ENCODE measurements around the gene PHOX2A.

The PHOX2A gene

DNA sequence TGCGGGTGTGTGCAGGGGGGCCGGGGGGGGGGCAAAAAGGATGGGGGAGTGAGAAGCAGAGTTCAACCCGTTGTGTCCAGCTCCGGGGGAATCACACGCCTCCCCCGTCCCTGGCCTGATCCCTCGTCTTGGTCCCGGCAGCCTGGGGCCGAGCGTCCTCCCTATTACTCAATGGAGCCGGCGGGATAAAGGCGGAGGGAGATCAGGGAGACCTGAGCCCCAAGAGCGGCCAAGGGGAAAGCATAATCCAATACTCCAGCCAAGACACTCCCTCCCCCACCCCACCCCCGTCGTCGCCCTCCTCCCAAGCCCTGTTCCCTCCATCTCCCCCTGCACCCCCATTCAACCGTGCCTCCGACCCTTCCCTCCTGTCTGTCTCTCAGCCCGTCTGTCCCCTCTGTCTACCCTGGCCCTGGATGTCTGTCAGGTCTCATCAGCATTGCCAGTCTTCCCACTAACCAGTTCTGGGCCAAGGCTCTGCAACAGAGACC is 2.6 kb downstream of the PHOX2A start:
- TF ChIP-seq, protein P1, sequence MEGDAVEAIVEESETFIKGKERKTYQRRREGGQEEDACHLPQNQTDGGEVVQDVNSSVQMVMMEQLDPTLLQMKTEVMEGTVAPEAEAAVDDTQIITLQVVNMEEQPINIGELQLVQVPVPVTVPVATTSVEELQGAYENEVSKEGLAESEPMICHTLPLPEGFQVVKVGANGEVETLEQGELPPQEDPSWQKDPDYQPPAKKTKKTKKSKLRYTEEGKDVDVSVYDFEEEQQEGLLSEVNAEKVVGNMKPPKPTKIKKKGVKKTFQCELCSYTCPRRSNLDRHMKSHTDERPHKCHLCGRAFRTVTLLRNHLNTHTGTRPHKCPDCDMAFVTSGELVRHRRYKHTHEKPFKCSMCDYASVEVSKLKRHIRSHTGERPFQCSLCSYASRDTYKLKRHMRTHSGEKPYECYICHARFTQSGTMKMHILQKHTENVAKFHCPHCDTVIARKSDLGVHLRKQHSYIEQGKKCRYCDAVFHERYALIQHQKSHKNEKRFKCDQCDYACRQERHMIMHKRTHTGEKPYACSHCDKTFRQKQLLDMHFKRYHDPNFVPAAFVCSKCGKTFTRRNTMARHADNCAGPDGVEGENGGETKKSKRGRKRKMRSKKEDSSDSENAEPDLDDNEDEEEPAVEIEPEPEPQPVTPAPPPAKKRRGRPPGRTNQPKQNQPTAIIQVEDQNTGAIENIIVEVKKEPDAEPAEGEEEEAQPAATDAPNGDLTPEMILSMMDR (IDR thresholded peaks at IDR 0.05; ENCODE audit: poor library complexity, severe bottlenecking), result no peak
- no peak overlapping the region for H3K27ac ChIP-seq (ENCODE audit: poor library complexity, severe bottlenecking)
- no peak overlapping the region for H3K4me3 ChIP-seq (ENCODE audit: severe bottlenecking)
- H3K4me1 ChIP-seq (ENCODE audit: insufficient read depth, poor library complexity, severe bottlenecking), result no peaks in the 10 kb centered on the region
- DNase-seq (ENCODE audit: low spot score) (no peak), ATAC-seq (ENCODE audit: low read depth) (no peak)
- no peaks in the 10 kb centered on the region for H3K9me3 ChIP-seq (ENCODE audit: severe bottlenecking)
- peaks cover 46% of the 10 kb centered on the region for H3K27me3 ChIP-seq (ENCODE audit: insufficient read depth, poor library complexity, severe bottlenecking)
- peaks cover 22% of the 10 kb centered on the region for H3K36me3 ChIP-seq (ENCODE audit: low read depth)

DNA sequence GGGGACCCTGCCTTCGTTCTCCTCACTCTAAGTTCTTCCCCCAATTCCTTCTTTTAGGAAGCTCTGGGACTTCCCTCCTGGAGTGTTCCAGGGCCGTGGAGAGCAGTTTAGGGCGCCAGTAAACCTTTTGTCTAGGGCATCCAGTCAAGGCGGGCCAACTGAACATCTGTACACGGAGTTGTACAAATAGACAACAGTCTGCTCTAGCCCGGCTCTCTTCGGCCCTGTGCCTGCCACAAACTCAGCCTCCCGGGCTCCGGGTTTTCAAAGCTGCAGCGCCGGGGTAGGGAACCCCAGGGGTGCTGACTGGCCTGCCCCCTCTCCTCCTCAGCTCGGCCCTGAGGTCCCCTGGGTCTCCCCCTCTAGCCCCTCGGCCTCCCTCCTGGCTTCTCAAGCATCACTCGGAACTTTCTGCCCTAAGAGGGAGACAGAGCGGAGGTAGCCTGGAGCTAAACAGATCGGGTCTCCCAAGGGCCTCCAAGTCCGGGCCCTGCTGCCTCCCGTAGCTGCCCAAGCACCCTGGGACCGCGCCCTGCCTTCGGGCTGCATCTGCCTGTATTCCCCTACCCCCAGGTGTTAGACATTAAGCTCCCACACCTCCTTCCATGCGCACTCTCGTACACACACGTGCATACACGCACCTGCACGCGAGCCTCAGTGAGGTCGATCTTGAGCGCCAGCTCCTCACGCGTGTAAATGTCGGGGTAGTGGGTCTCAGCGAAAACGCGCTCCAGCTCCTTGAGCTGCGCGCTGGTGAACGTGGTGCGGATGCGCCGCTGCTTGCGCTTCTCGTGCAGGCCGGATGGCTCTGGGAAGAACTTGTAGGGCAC is 3.3 kb downstream of the PHOX2A start:
- DNase-seq (ENCODE audit: low spot score) (no peak), ATAC-seq (ENCODE audit: low read depth) (0 out of 3 replicates have a peak, but pooled peaks have one; percentile 1)
- H3K36me3 ChIP-seq (ENCODE audit: low read depth), result peaks cover 25% of the 10 kb centered on the region

DNA sequence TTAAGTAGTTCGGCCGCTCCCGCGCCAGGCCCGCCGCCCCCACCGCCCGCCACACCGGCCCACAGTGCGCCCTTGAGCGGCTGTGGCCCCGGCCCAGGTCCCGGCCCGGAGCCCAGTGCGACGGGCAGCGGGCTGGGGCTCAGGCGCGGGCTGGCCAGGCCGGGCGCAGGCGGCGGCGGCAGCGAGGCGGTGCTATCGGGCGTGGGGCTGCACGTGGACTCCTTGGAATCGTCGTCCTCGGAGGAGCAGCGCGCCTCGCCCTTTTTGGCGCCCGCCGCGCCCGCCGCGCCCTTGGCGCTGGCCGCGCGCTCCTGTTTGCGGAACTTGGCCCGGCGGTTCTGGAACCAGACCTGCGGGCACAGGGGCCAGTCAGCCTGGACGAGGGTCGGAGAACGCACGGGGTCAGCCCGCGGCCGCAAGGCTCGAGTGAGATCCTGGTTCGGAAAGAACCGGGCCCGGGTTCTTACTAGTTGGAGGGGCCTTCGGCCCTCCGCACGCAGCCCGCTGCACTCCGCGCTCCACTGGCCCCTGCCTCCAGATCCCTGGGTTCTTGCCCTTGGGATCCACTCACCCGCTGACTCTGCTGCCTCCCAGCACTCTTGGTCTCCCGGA is 4.0 kb downstream of the PHOX2A start:
- TF ChIP-seq, protein P1 (IDR thresholded peaks at IDR 0.05; ENCODE audit: poor library complexity, severe bottlenecking), result no peak
- Histone ChIP-seq H3K27ac (ENCODE audit: poor library complexity, severe bottlenecking) (peak overlapping the region; percentile 9), H3K4me1 (ENCODE audit: insufficient read depth, poor library complexity, severe bottlenecking) (no peaks in the 10 kb centered on the region), H3K36me3 (ENCODE audit: low read depth) (peaks cover 30% of the 10 kb centered on the region), H3K4me3 (ENCODE audit: severe bottlenecking) (peak overlapping the region; percentile 28), H3K9me3 (ENCODE audit: severe bottlenecking) (no peaks in the 10 kb centered on the region), H3K27me3 (ENCODE audit: insufficient read depth, poor library complexity, severe bottlenecking) (peaks cover 37% of the 10 kb centered on the region)
- no peak for DNase-seq (ENCODE audit: low spot score)
- ATAC-seq (ENCODE audit: low read depth), result peak; percentile 44; the same call in 2 of the 3 replicates

More for the DNA sequence above, 3.3 kb downstream of the PHOX2A start:
- Histone ChIP-seq H3K27ac (ENCODE audit: poor library complexity, severe bottlenecking) (no peak overlapping the region), H3K4me1 (ENCODE audit: insufficient read depth, poor library complexity, severe bottlenecking) (no peaks in the 10 kb centered on the region), H3K9me3 (ENCODE audit: severe bottlenecking) (no peaks in the 10 kb centered on the region), H3K27me3 (ENCODE audit: insufficient read depth, poor library complexity, severe bottlenecking) (peaks cover 45% of the 10 kb centered on the region), H3K4me3 (ENCODE audit: severe bottlenecking) (no peak overlapping the region)
- TF ChIP-seq, protein P1 (IDR thresholded peaks at IDR 0.05; ENCODE audit: poor library complexity, severe bottlenecking), result no peak

DNA sequence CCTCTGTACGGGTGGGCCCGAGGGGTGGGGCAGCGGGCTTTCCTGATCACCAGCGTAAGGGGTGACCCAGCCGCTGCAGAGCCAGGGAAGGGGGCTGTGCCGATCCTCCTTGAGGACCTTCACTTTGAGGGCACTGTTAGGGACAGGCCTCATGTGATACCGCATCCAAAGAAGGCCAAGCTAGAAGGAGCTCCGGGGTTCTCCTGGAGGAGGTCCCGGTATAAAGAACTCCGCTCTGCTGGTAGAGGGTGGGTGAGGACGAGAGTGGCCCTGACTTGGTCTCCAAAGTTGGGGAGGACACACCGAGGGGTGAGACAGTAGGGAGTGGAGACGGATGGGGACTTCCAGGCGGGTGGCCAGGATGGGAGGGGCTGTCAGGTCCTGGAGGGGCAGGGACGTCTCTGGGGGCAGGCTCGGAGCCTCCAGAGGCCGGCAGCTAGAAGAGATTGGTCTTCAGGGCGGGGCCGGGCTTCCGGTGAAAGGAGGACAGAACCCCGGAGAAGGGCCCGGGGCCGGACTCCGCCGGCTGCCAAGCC is 4.6 kb downstream of the PHOX2A start:
- Histone ChIP-seq H3K27me3 (ENCODE audit: insufficient read depth, poor library complexity, severe bottlenecking) (peaks cover 32% of the 10 kb centered on the region), H3K9me3 (ENCODE audit: severe bottlenecking) (no peaks in the 10 kb centered on the region), H3K27ac (ENCODE audit: poor library complexity, severe bottlenecking) (peak overlapping the region; percentile 9), H3K4me1 (ENCODE audit: insufficient read depth, poor library complexity, severe bottlenecking) (no peaks in the 10 kb centered on the region), H3K4me3 (ENCODE audit: severe bottlenecking) (peak overlapping the region; percentile 28), H3K36me3 (ENCODE audit: low read depth) (peaks cover 36% of the 10 kb centered on the region)
- ATAC-seq (ENCODE audit: low read depth) (peak; percentile 59), DNase-seq (ENCODE audit: low spot score) (no peak)
- TF ChIP-seq, protein P1 (IDR thresholded peaks at IDR 0.05; ENCODE audit: poor library complexity, severe bottlenecking), result no peak

Data from RWPE2 (cell line).